ENCODE results near the gene PRELID1.

DNA sequence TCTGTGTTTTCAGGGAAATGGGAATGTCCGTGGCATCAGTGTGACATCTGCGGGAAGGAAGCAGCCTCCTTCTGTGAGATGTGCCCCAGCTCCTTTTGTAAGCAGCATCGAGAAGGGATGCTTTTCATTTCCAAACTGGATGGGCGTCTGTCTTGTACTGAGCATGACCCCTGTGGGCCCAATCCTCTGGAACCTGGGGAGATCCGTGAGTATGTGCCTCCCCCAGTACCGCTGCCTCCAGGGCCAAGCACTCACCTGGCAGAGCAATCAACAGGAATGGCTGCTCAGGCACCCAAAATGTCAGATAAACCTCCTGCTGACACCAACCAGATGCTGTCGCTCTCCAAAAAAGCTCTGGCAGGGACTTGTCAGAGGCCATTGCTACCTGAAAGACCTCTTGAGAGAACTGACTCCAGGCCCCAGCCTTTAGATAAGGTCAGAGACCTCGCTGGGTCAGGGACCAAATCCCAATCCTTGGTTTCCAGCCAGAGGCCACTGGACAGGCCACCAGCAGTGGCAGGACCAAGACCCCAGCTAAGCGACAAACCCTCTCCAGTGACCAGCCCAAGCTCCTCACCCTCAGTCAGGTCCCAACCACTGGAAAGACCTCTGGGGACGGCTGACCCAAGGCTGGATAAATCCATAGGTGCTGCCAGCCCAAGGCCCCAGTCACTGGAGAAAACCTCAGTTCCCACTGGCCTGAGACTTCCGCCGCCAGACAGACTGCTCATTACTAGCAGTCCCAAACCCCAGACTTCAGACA is 9.6 kb upstream of the PRELID1 start:
- TF ChIP-seq, protein P1, sequence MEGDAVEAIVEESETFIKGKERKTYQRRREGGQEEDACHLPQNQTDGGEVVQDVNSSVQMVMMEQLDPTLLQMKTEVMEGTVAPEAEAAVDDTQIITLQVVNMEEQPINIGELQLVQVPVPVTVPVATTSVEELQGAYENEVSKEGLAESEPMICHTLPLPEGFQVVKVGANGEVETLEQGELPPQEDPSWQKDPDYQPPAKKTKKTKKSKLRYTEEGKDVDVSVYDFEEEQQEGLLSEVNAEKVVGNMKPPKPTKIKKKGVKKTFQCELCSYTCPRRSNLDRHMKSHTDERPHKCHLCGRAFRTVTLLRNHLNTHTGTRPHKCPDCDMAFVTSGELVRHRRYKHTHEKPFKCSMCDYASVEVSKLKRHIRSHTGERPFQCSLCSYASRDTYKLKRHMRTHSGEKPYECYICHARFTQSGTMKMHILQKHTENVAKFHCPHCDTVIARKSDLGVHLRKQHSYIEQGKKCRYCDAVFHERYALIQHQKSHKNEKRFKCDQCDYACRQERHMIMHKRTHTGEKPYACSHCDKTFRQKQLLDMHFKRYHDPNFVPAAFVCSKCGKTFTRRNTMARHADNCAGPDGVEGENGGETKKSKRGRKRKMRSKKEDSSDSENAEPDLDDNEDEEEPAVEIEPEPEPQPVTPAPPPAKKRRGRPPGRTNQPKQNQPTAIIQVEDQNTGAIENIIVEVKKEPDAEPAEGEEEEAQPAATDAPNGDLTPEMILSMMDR (IDR thresholded peaks at IDR 0.05): no peak
- no peak for TF ChIP-seq POLR2A (IDR thresholded peaks at IDR 0.05)
